PC-3 (cell line): ENCODE data around the gene UBE2QL1. TPM values are rescaled to one million over a fixed set of nuclear protein-coding genes. Genes with fewer than 3 reads are reported as not detected.

Experiments
- ATAC-seq: fragments of 200-7000 bp; cut with Tn5 transposase; 2 replicates; pipeline ENCODE4 v1.9.1; 2020; ENCODE audit warnings: mild to moderate bottlenecking, moderate library complexity
- BruUV-seq: library from RNA; stranded (reverse); fragments of 400-500 nt; replicated peaks from 2 replicates; lab custom pipeline; 2021; lab: Mats Ljungman, UMichigan
- CTCF ChIA-PET: fragments of 300-600 bp; sonication (Branson Sonifier 250); formaldehyde crosslinking; loops from one replicate; lab custom pipeline; 2022; ENCODE audit warnings: antibody characterized with exemption; lab: Charles Lee
- POLR2A ChIA-PET: fragments of 300-600 bp; sonication (Branson Sonifier 250); formaldehyde crosslinking; loops from one replicate; lab custom pipeline; 2022; ENCODE audit warnings: antibody characterized with exemption; ENCODE audit not compliant: unreplicated experiment; lab: Charles Lee
- DNase-seq: peaks from one replicate; pipeline ENCODE4 v3.0.0-alpha.2; 2015
- H2AFZ ChIP-seq: fragments of 300-600 bp; sonication (generic); 2 replicates; pipeline ENCODE4 v1.6.0; 2016; ENCODE audit warnings: antibody characterized with exemption, low read length
- H3F3A ChIP-seq: fragments of 300-600 bp; sonication (generic); one replicate; pipeline ENCODE4 v1.6.0; 2017; ENCODE audit warnings: antibody characterized with exemption, low read length, control low read depth, mild to moderate bottlenecking; ENCODE audit not compliant: unreplicated experiment
- H3K27ac ChIP-seq: fragments of 300-600 bp; sonication (generic); 2 replicates; pipeline ENCODE4 v1.5.1; 2016; ENCODE audit warnings: mild to moderate bottlenecking, low read length
- H3K27me3 ChIP-seq: fragments of 300-600 bp; sonication (generic); 2 replicates; pipeline ENCODE4 v1.6.1; 2016; ENCODE audit warnings: low read length, mixed read lengths
- H3K36me3 ChIP-seq: fragments of 300-600 bp; sonication (generic); 2 replicates; pipeline ENCODE4 v1.6.1; 2016; ENCODE audit warnings: low read depth, mixed run types, low read length, mixed read lengths
- H3K4me1 ChIP-seq: fragments of 300-600 bp; sonication (generic); 2 replicates; pipeline ENCODE4 v1.5.1; 2016; ENCODE audit warnings: low read length; ENCODE audit not compliant: insufficient read depth
- H3K4me2 ChIP-seq: fragments of 300-600 bp; sonication (generic); 2 replicates; pipeline ENCODE4 v1.6.0; 2016; ENCODE audit warnings: low read length
- H3K4me3 ChIP-seq: fragments of 300-600 bp; sonication (generic); 2 replicates; pipeline ENCODE4 v1.5.1; 2016; ENCODE audit warnings: mild to moderate bottlenecking, low read length, mixed read lengths
- H3K79me2 ChIP-seq: fragments of 300-600 bp; sonication (generic); 2 replicates; pipeline ENCODE4 v1.6.1; 2017; ENCODE audit warnings: low read length, mixed read lengths
- H3K9ac ChIP-seq: fragments of 300-600 bp; sonication (generic); 2 replicates; pipeline ENCODE4 v1.6.0; 2016; ENCODE audit warnings: mild to moderate bottlenecking, low read length
- H3K9me2 ChIP-seq: fragments of 300-600 bp; sonication (generic); replicated peaks from 2 replicates; pipeline ENCODE4 v1.6.1; 2016; ENCODE audit warnings: mixed run types, low read length, mixed read lengths
- H3K9me3 ChIP-seq: fragments of 300-600 bp; sonication (generic); 2 replicates; pipeline ENCODE4 v1.6.1; 2016; ENCODE audit warnings: low read length, mixed read lengths
- H4K20me1 ChIP-seq: fragments of 300-600 bp; sonication (generic); 2 replicates; pipeline ENCODE4 v1.6.1; 2016; ENCODE audit warnings: low read length, mixed read lengths
- CTCF ChIP-seq: fragments of 300-600 bp; sonication (generic); conservative IDR thresholded peaks from 2 replicates; pipeline ENCODE4 v1.5.1; 2017; ENCODE audit warnings: antibody characterized with exemption, low read depth, mild to moderate bottlenecking, low read length
- EZH2 ChIP-seq: fragments of 300-600 bp; sonication (generic); IDR thresholded peaks from one replicate; pipeline ENCODE4 v1.6.1; 2017; ENCODE audit warnings: antibody characterized with exemption, mild to moderate bottlenecking, low read length; ENCODE audit not compliant: unreplicated experiment
- EZH2phosphoT487 ChIP-seq: fragments of 300-600 bp; sonication (generic); IDR thresholded peaks from 2 replicates; pipeline ENCODE4 v1.6.1; 2018; ENCODE audit warnings: mild to moderate bottlenecking, antibody characterized with exemption, low read length, borderline replicate concordance
- intact Hi-C: fragments of 100-400 bp; cut with micrococcal nuclease; formaldehyde crosslinking; loops from 2 replicates; pipeline ENCODE4 v1.9.0; 2023
- total RNA-seq: library from RNA; depleted of rRNA; stranded (reverse); fragments of >200 nt; gene quantifications from 2 replicates; pipeline ENCODE4 v1.2.3, GENCODE V29; 2014

The UBE2QL1 gene
- total RNA-seq, 1 experiment from 2014 or later, result 8.8 TPM

GRCh38 chr5:6491196-6491918 is 42.7 kb downstream of the UBE2QL1 start:
- Histone ChIP-seq H3K4me3 (no peak overlapping the region), H2AFZ (no peak overlapping the region), H4K20me1 (no peaks in the 10 kb centered on the region), H3K9ac (no peak overlapping the region), H3F3A (no peaks in the 10 kb centered on the region), H3K4me1 (peaks cover 30% of the 10 kb centered on the region), H3K27ac (no peak overlapping the region), H3K9me3 (no peaks in the 10 kb centered on the region), H3K79me2 (no peaks in the 10 kb centered on the region), H3K9me2 (no peaks in the 10 kb centered on the region), H3K27me3 (no peaks in the 10 kb centered on the region), H3K36me3 (no peaks in the 10 kb centered on the region), H3K4me2 (no peak overlapping the region)
- TF ChIP-seq EZH2phosphoT487 (no peak), CTCF (no peak), EZH2 (no peak)
- no TSS peak for BruUV-seq
- intact Hi-C loops, result no loop called here
- DNase-seq, result no peak
- ChIA-PET CTCF (no interaction called here), POLR2A (no interaction called here)
- ATAC-seq, result no peak

- Histone ChIP-seq H3K9ac (no peak overlapping the region), H2AFZ (no peak overlapping the region), H3K36me3 (no peaks in the 10 kb centered on the region), H3K4me3 (no peak overlapping the region), H3K27ac (no peak overlapping the region), H3K27me3 (no peaks in the 10 kb centered on the region), H3K4me1 (peaks cover 35% of the 10 kb centered on the region), H3K9me3 (no peaks in the 10 kb centered on the region), H3F3A (no peaks in the 10 kb centered on the region), H3K79me2 (no peaks in the 10 kb centered on the region), H3K4me2 (no peak overlapping the region), H3K9me2 (no peaks in the 10 kb centered on the region), H4K20me1 (no peaks in the 10 kb centered on the region)
- TF ChIP-seq CTCF, result no peak
- TF ChIP-seq EZH2phosphoT487, result no peak
- TF ChIP-seq EZH2, result no peak
- intact Hi-C loops, result no loop called here
- ChIA-PET POLR2A (no interaction called here), CTCF (no interaction called here)
- no peak for DNase-seq
- no peak for ATAC-seq
- BruUV-seq, result TSS peak; percentile 26
These were observed 43.2 kb downstream of the UBE2QL1 start for GRCh38 chr5:6491919-6492290.

- H3K27ac ChIP-seq, result no peak overlapping the region
- intact Hi-C loops, result no loop called here
- H3K4me3 ChIP-seq, result no peak overlapping the region
- peak overlapping the region; percentile 27 for H3K4me2 ChIP-seq
- H3K9me2 ChIP-seq, result no peaks in the 10 kb centered on the region
- H3K9ac ChIP-seq, result no peak overlapping the region
- ATAC-seq, result peak; percentile 67
- no peaks in the 10 kb centered on the region for H3K79me2 ChIP-seq
- ChIA-PET CTCF (no interaction called here), POLR2A (no interaction called here)
- H3K27me3 ChIP-seq, result no peaks in the 10 kb centered on the region
- no peaks in the 10 kb centered on the region for H4K20me1 ChIP-seq
- H3K4me1 ChIP-seq, result peaks cover 36% of the 10 kb centered on the region
- no peaks in the 10 kb centered on the region for H3K9me3 ChIP-seq
- no peaks in the 10 kb centered on the region for H3F3A ChIP-seq
- TF ChIP-seq EZH2, result no peak
- no peak for TF ChIP-seq CTCF
- no peak for TF ChIP-seq EZH2phosphoT487
- DNase-seq, result peak; percentile 89
- no peaks in the 10 kb centered on the region for H3K36me3 ChIP-seq
- BruUV-seq, result no TSS peak
- peak overlapping the region; percentile 11 for H2AFZ ChIP-seq
These were observed 44.3 kb downstream of the UBE2QL1 start for GRCh38 chr5:6492934-6493333.
